22Rv1 (cell line): ENCODE measurements around the gene MYO10.
"Not testable (repeated sequence)": the region's sequence is repeated elsewhere in the genome, so short reads cannot be mapped to it uniquely, and the experiment has no call there.

Experiments used
- H3K27ac ChIP-seq: fragments of 450-650 bp; 2 replicates; pipeline ENCODE4 v1.5.1; 2017
- CTCF ChIP-seq: fragments of 450-650 bp; IDR thresholded peaks from 2 replicates; pipeline ENCODE4 v1.5.1; 2017; ENCODE audit warnings: mild to moderate bottlenecking
- ZFX ChIP-seq: fragments of 450-650 bp; IDR thresholded peaks from 2 replicates; pipeline ENCODE4 v1.6.1; 2017; ENCODE audit warnings: antibody characterized with exemption, borderline replicate concordance

Gene MYO10

GRCh38 chr5:16936150-16936988 lies at the start of gene MYO10:
TSS of gene MYO10 (minus strand) at chr5:16936288. CDS start at chr5:16935808, 480 bp downstream.
- H3K27ac ChIP-seq, result peak within 1 kb of the TSS; percentile 70
- TF ChIP-seq CTCF (no peak), ZFX (no peak)

GRCh38 chr5:16985304-16985703 lies 49.2 kb upstream of the MYO10 start:
- H3K27ac ChIP-seq, result not testable (repeated sequence)

- no peak overlapping the region for H3K27ac ChIP-seq
- TF ChIP-seq ZFX, result no peak
- TF ChIP-seq CTCF, result no peak
Observed at GRCh38 chr5:16983972-16984371, 47.9 kb upstream of the MYO10 start.

GRCh38 chr5:16983022-16983639 lies 47.0 kb upstream of the MYO10 start:
- no peak for TF ChIP-seq ZFX
- no peak for TF ChIP-seq CTCF
- H3K27ac ChIP-seq, result no peak overlapping the region

- no peak for TF ChIP-seq ZFX
- TF ChIP-seq CTCF, result no peak
- H3K27ac ChIP-seq, result no peak overlapping the region
Observed at GRCh38 chr5:16981700-16982099, 45.6 kb upstream of the MYO10 start.

GRCh38 chr5:16980983-16981382 lies 44.9 kb upstream of the MYO10 start:
- TF ChIP-seq ZFX, result no peak
- no peak for TF ChIP-seq CTCF
- no peak overlapping the region for H3K27ac ChIP-seq

GRCh38 chr5:16978296-16978695 lies 42.2 kb upstream of the MYO10 start:
- no peak overlapping the region for H3K27ac ChIP-seq
- TF ChIP-seq CTCF, result no peak
